ENCODE measurements around the gene ASB16. TPM values are rescaled to one million over a fixed set of nuclear protein-coding genes. Genes with fewer than 3 reads are reported as not detected.

Gene ASB16
- total and polyA plus RNA-seq, 9 of the 15 experiments (the other 6 are each of a cell fraction or from before 2014, with no cell fraction given), result 0.03 to 0.07 TPM; not detected in 7

DNA sequence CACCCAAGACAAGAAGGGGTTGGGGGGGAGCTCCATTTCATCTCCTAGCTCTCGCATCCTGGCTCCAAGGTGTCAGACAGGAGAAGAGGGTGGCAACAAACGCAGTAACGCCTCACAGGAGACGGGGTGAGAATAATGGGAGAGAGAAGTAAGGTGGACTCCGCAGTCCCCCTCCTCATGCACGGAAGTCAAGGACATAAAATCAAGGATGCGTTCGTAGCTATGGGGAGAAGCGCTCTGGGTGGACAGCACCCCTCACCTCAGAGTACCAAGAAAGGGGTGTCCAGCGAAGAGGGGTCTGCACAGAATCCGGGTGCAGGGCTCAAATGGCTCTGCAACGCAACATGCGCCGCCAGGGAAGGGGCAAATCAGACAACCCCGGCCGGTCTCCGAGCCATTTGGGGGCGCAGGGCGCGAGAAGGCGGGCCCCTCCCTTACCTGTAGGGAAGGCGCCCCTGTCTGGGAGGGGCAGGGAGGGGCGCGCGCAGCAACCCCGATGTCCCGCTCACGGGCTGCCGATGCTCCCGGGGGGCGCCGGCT, 47.6 kb upstream of the ASB16 start (continued):
- TF ChIP-seq, protein P1, sequence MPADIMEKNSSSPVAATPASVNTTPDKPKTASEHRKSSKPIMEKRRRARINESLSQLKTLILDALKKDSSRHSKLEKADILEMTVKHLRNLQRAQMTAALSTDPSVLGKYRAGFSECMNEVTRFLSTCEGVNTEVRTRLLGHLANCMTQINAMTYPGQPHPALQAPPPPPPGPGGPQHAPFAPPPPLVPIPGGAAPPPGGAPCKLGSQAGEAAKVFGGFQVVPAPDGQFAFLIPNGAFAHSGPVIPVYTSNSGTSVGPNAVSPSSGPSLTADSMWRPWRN (IDR thresholded peaks at IDR 0.05; ENCODE audit: low read depth), result no peak
- TF ChIP-seq, protein P2, sequence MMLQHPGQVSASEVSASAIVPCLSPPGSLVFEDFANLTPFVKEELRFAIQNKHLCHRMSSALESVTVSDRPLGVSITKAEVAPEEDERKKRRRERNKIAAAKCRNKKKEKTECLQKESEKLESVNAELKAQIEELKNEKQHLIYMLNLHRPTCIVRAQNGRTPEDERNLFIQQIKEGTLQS (IDR thresholded peaks at IDR 0.05), result no peak
- TF ChIP-seq, protein P2 (CRISPR knock-in tag; conservative IDR thresholded peaks at IDR 0.05), result no peak
- TF ChIP-seq GTF2E2 (tag; IDR thresholded peaks at IDR 0.05) (no peak), TRIM28 (IDR thresholded peaks at IDR 0.05) (no peak), POLR2AphosphoS5 (IDR thresholded peaks at IDR 0.05; ENCODE audit: control insufficient read depth, insufficient read depth, low read depth, low read length) (no peak), RHOXF2B (CRISPR knock-in tag; conservative IDR thresholded peaks at IDR 0.05) (no peak), RCOR1 (IDR thresholded peaks at IDR 0.05; ENCODE audit: borderline replicate concordance in 1 of 2, low read depth in 2 of 2, low read length in 2 of 2) (no peak), PHF21A (IDR thresholded peaks at IDR 0.05; ENCODE audit: borderline replicate concordance, low read depth) (no peak), HEY1 (CRISPR knock-in tag; IDR thresholded peaks at IDR 0.05; ENCODE audit: borderline replicate concordance) (no peak), TARDBP (IDR thresholded peaks at IDR 0.05) (no peak), ZNF586 (CRISPR knock-in tag; conservative IDR thresholded peaks at IDR 0.05) (no peak), TGIF2 (CRISPR knock-in tag; IDR thresholded peaks at IDR 0.05) (0 out of 2 replicates have a peak, but pooled peaks have one; percentile 70), KDM4B (IDR thresholded peaks at IDR 0.05; ENCODE audit: borderline replicate concordance in 2 of 2, low read depth in 1 of 2) (no peak), ZKSCAN3 (CRISPR knock-in tag; IDR thresholded peaks at IDR 0.05) (no peak)
- TF ChIP-seq, protein P3, sequence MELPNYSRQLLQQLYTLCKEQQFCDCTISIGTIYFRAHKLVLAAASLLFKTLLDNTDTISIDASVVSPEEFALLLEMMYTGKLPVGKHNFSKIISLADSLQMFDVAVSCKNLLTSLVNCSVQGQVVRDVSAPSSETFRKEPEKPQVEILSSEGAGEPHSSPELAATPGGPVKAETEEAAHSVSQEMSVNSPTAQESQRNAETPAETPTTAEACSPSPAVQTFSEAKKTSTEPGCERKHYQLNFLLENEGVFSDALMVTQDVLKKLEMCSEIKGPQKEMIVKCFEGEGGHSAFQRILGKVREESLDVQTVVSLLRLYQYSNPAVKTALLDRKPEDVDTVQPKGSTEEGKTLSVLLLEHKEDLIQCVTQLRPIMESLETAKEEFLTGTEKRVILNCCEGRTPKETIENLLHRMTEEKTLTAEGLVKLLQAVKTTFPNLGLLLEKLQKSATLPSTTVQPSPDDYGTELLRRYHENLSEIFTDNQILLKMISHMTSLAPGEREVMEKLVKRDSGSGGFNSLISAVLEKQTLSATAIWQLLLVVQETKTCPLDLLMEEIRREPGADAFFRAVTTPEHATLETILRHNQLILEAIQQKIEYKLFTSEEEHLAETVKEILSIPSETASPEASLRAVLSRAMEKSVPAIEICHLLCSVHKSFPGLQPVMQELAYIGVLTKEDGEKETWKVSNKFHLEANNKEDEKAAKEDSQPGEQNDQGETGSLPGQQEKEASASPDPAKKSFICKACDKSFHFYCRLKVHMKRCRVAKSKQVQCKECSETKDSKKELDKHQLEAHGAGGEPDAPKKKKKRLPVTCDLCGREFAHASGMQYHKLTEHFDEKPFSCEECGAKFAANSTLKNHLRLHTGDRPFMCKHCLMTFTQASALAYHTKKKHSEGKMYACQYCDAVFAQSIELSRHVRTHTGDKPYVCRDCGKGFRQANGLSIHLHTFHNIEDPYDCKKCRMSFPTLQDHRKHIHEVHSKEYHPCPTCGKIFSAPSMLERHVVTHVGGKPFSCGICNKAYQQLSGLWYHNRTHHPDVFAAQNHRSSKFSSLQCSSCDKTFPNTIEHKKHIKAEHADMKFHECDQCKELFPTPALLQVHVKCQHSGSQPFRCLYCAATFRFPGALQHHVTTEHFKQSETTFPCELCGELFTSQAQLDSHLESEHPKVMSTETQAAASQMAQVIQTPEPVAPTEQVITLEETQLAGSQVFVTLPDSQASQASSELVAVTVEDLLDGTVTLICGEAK (IDR thresholded peaks at IDR 0.05), result peak; percentile 48; the same call in 1 of the 2 replicates
- TF ChIP-seq, protein P3 (CRISPR knock-in tag; IDR thresholded peaks at IDR 0.05), result no peak
